Measurements from ENCODE around the gene ERCC4. TPM values are rescaled to one million over a fixed set of nuclear protein-coding genes. Genes with fewer than 3 reads are reported as not detected.

Gene ERCC4
- total RNA-seq, 1 donor from 2014 or later, result 6.2 TPM

DNA sequence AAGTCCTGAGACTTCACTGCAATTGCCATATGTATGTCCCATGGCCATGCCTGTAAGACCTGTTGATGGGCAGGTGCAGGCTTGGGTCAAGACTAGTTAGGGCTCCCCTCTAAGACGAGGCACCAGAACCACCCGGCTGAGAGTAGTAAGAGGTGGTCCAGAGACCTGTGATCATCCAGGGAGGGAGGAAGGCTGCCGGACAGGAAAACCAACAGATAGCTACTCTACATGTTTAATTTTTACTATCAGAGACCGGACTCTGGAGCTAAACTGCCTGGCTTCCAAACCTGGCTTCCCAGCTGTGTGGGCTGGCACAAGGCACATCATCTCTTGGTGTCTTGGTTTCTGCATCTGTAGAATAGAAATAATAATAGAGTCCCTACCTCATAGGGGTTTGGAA is 73.0 kb downstream of the ERCC4 start:
- H3K9me3 ChIP-seq, result no peaks in the 10 kb centered on the region
- intact Hi-C loops (cut with DNase I), result no loop called here
- H3K4me3 ChIP-seq, result no peak overlapping the region
- TF ChIP-seq, protein P1, sequence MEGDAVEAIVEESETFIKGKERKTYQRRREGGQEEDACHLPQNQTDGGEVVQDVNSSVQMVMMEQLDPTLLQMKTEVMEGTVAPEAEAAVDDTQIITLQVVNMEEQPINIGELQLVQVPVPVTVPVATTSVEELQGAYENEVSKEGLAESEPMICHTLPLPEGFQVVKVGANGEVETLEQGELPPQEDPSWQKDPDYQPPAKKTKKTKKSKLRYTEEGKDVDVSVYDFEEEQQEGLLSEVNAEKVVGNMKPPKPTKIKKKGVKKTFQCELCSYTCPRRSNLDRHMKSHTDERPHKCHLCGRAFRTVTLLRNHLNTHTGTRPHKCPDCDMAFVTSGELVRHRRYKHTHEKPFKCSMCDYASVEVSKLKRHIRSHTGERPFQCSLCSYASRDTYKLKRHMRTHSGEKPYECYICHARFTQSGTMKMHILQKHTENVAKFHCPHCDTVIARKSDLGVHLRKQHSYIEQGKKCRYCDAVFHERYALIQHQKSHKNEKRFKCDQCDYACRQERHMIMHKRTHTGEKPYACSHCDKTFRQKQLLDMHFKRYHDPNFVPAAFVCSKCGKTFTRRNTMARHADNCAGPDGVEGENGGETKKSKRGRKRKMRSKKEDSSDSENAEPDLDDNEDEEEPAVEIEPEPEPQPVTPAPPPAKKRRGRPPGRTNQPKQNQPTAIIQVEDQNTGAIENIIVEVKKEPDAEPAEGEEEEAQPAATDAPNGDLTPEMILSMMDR (IDR thresholded peaks at IDR 0.05), result no peak
- H3K27me3 ChIP-seq, result no peaks in the 10 kb centered on the region
- peaks cover 0 to 7% of the 10 kb centered on the region in 2 donors for H3K4me1 ChIP-seq
- no peaks in the 10 kb centered on the region for H3K36me3 ChIP-seq
- DNase-seq (ENCODE audit: low spot score in 2 of 2), result peak in 1 of 2 donors; percentile 50
- H3K27ac ChIP-seq, result no peak overlapping the region

DNA sequence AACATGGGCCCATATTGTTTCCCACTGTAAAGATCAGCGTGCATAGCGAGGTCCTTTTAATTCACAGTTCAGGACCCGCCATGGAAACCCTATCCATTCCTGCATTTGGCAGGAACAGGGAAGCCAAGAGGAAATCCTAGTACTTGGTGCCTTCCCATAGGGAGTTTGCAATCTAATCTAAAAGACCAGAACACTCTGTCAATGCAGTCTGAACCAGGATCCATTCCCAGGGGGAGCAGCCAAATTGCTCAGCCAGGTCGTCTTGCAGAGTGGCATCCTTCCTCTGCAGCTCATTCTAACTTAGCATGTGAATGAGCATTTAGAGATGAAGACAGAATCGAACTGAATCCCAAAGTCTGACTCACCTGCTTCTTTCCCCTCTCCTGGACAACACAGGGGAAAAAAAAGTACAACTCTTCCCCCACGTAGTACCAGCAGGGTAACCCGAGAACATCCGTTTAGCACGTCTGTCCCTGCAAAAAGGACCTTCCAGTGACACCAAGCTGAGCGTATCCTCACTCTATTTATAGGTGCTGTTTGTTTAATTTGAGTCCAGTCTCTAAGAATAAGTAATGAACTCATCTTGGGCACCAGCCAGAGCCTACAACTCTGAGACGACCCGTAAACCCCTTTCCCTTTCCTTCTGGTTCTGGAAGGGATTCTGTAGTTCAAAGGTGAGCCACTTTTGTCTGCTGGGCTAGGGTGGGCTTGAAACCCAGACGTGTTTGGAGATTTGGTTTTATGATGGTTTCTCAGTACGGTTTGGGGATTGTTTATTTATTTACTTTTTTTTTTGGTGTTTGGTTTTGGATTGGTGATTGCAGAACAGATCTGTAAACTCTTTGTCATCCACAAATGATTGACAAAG is 74.5 kb downstream of the ERCC4 start:
- intact Hi-C loops (cut with DNase I), result no loop called here
- no peaks in the 10 kb centered on the region for H3K27me3 ChIP-seq
- H3K4me3 ChIP-seq, result peak overlapping the region in 1 of 2 donors; percentile 12
- no peaks in the 10 kb centered on the region for H3K36me3 ChIP-seq
- no peaks in the 10 kb centered on the region for H3K9me3 ChIP-seq
- TF ChIP-seq, protein P1 (IDR thresholded peaks at IDR 0.05), result no peak
- peak in 1 of 2 donors; percentile 50 for DNase-seq (ENCODE audit: low spot score in 2 of 2)
- H3K4me1 ChIP-seq, result peaks cover 0 to 9% of the 10 kb centered on the region in 2 donors
- no peak overlapping the region for H3K27ac ChIP-seq

DNA sequence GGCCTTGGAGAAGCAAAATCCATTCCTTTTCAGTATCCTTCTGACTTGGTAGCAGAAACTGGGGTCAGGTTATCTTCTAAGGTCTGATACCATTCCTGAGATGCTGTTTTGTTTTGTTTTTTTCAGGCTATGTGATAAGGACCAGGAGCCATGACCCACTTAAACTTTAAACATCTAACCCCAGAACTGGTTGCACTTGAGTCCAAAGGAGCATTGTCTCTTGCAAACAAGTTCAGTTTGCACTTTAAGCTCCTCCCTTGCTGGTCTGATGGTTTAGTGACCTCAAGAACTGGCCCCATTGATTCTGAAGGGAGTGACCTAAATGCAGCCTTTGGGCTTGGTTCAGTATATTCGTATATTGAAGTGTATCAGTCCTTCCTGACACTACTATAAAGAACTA is 75.2 kb downstream of the ERCC4 start:
- no peak for DNase-seq (ENCODE audit: low spot score in 2 of 2)
- Histone ChIP-seq H3K36me3 (no peaks in the 10 kb centered on the region), H3K4me3 (no peak overlapping the region), H3K9me3 (no peaks in the 10 kb centered on the region), H3K4me1 (peaks cover 0 to 13% of the 10 kb centered on the region in 2 donors), H3K27ac (no peak overlapping the region), H3K27me3 (no peaks in the 10 kb centered on the region)
- intact Hi-C loops (cut with DNase I), result no loop called here
- TF ChIP-seq, protein P1 (IDR thresholded peaks at IDR 0.05), result no peak

DNA sequence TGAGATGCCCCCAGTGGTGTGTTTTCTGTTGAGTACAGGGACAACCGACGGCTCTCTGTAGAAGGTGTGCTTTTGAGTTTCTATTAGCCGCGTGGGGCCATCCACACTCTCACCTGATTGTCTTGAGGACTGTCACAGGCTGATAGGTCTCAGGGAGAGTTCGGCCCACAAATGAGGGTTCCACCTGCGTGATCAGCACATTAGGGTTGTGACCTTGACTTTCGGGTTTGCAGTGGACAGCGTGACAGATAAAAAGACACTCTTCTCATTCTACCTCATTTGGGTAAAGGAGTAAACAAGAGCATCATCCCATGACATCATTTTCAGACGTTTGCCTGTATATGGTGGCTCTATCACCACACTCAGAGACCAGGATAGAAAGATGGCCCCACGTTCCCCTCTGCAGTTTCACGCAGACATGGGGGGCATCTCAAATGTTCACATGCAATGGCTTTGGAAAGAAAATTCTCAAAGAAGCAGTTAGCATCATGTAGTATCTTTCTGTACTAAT is 76.9 kb downstream of the ERCC4 start:
- H3K4me3 ChIP-seq, result no peak overlapping the region
- intact Hi-C loops (cut with DNase I), result no loop called here
- H3K27me3 ChIP-seq, result no peaks in the 10 kb centered on the region
- TF ChIP-seq, protein P1 (IDR thresholded peaks at IDR 0.05), result no peak
- H3K36me3 ChIP-seq, result no peaks in the 10 kb centered on the region
- H3K27ac ChIP-seq, result no peak overlapping the region
- no peaks in the 10 kb centered on the region for H3K9me3 ChIP-seq
- peak in 1 of 2 donors; percentile 25 for DNase-seq (ENCODE audit: low spot score in 2 of 2)
- peaks cover 0 to 13% of the 10 kb centered on the region in 2 donors for H3K4me1 ChIP-seq

DNA sequence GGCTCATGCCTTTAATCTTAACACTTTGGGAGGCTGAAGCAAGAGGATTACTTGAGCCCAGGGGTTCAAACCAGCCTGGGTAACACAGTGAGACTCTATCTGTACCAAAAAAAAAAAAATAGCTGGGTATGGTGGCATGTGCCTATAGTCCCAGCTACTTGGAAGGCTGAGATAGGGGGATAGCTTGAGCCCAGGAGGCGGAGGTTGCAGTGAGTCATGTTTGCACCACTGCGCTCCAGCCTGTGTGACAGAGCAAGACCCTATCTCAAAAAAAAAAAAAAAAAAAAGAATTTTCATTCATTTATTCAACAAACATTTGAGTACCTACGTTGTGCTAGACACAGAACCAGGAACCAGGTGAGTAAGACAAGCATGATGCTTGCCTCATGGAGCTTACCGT is 77.6 kb downstream of the ERCC4 start:
- peak in 1 of 2 donors; percentile 44 for DNase-seq (ENCODE audit: low spot score in 2 of 2)
- intact Hi-C loops (cut with DNase I), result no loop called here
- H3K4me1 ChIP-seq, result peaks cover 0 to 15% of the 10 kb centered on the region in 2 donors

More for the DNA sequence above, 77.6 kb downstream of the ERCC4 start:
- no peak overlapping the region for H3K27ac ChIP-seq
- no peaks in the 10 kb centered on the region for H3K9me3 ChIP-seq
- H3K27me3 ChIP-seq, result no peaks in the 10 kb centered on the region
- H3K36me3 ChIP-seq, result no peaks in the 10 kb centered on the region
- TF ChIP-seq, protein P1 (IDR thresholded peaks at IDR 0.05), result no peak
- no peak overlapping the region for H3K4me3 ChIP-seq
